GM12878 (cell line): ENCODE results near the gene MPC2. TPM values are rescaled to one million over a fixed set of nuclear protein-coding genes. Genes with fewer than 3 reads are reported as not detected.

Experiments used
- ASH2L ChIP-seq: fragments of 300-600, 200-600 bp; sonication (generic); IDR thresholded peaks from 2 replicates; pipeline ENCODE4 v1.6.1; 2017; ENCODE audit warnings: low read depth, mild to moderate bottlenecking, borderline replicate concordance
- CREM ChIP-seq: IDR thresholded peaks from 2 replicates; pipeline ENCODE4 v1.6.1; 2014; ENCODE audit warnings: antibody characterized with exemption, low read depth
- FOXK2 ChIP-seq: fragments of 450-650 bp; IDR thresholded peaks from 2 replicates; pipeline ENCODE4 v1.6.1; 2017; ENCODE audit warnings: mild to moderate bottlenecking, moderate library complexity
- HDAC2 ChIP-seq: fragments of 200-600 bp; sonication (generic); IDR thresholded peaks from 2 replicates; pipeline ENCODE4 v1.6.1; 2017
- HDAC6 ChIP-seq: fragments of 200-600 bp; sonication (generic); IDR thresholded peaks from one replicate; pipeline ENCODE4 v1.8.0; 2017; ENCODE audit warnings: antibody characterized with exemption; ENCODE audit not compliant: unreplicated experiment
- PAX8 ChIP-seq: fragments of 450-650 bp; IDR thresholded peaks from 2 replicates; pipeline ENCODE4 v1.6.1; 2017; ENCODE audit warnings: mild to moderate bottlenecking, moderate library complexity
- RB1 ChIP-seq: fragments of 450-650 bp; formaldehyde crosslinking; IDR thresholded peaks from 2 replicates; pipeline ENCODE4 v1.6.1; 2017; ENCODE audit warnings: mild to moderate bottlenecking, borderline replicate concordance
- RFX5 ChIP-seq: IDR thresholded peaks from 2 replicates; pipeline ENCODE4 v1.6.1; 2011; ENCODE audit warnings: low read depth, low read length, improper control_type of control experiment
- SMC3 ChIP-seq: IDR thresholded peaks from 2 replicates; pipeline ENCODE4 v1.6.1; 2011; ENCODE audit warnings: low read length, improper control_type of control experiment, borderline replicate concordance
- SP1 ChIP-seq: IDR thresholded peaks from one replicate; pipeline ENCODE4 v1.6.1; 2011; ENCODE audit warnings: low read depth, low read length
- TAF1 ChIP-seq: IDR thresholded peaks from 2 replicates; pipeline ENCODE4 v1.6.1; 2011; ENCODE audit warnings: mild to moderate bottlenecking, low read depth, low read length, borderline replicate concordance
- ZNF207 ChIP-seq: fragments of 450-650 bp; IDR thresholded peaks from 2 replicates; pipeline ENCODE4 v1.6.1; 2014; ENCODE audit warnings: antibody characterized with exemption, mild to moderate bottlenecking, borderline replicate concordance
- polyA plus RNA-seq, 11 experiments: library from polyadenylated mRNA; depleted of rRNA in 4 of 11; unstranded in 6 of 11; stranded (reverse) in 5 of 11; fragments of >200 nt; fragmentation: Nextera tagmentation in 4 of 11; fragmentation: Illumina TruSeq in 1 of 11; extraction: Ambion mirVana in 4 of 11; extraction: Trizol in 1 of 11; gene quantifications; 1 replicate in 1 of 11; 2 replicates in 10 of 11; pipeline versions ENCODE4 v1.2.1 to v1.2.3, GENCODE V29; 2011 to 2016; ENCODE audit warnings: inconsistent platforms in 2 of 11, missing spikeins in 2 of 11, low read depth in 1 of 11
- total RNA-seq, 4 experiments: library from RNA; depleted of rRNA in 3 of 4; stranded (reverse); fragments of >200 nt in 3 of 4; fragmentation: Illumina TruSeq in 1 of 4; extraction: Trizol in 1 of 4; gene quantifications; 2 replicates each; pipeline versions ENCODE4 v1.2.1 to v1.2.3, GENCODE V29; 2013 to 2021
- TF ChIP-seq, protein P1 (sequence below): fragments of 450-650 bp; IDR thresholded peaks from 2 replicates; pipeline ENCODE4 v1.6.1; 2017; ENCODE audit warnings: antibody characterized with exemption, mild to moderate bottlenecking, moderate library complexity
- TF ChIP-seq, protein P2 (sequence below): fragments of 450-650 bp; IDR thresholded peaks from 2 replicates; pipeline ENCODE4 v1.6.1; 2016; ENCODE audit warnings: mild to moderate bottlenecking
- TF ChIP-seq, protein P3 (sequence below): fragments of 450-650 bp; IDR thresholded peaks from 2 replicates; pipeline ENCODE4 v1.6.1; 2016; ENCODE audit warnings: mild to moderate bottlenecking

The MPC2 gene
- total and polyA plus RNA-seq, 10 of the 15 experiments (the other 5 are each of a cell fraction or from before 2014, with no cell fraction given): 22.5 to 164 (median 63.3) TPM

DNA sequence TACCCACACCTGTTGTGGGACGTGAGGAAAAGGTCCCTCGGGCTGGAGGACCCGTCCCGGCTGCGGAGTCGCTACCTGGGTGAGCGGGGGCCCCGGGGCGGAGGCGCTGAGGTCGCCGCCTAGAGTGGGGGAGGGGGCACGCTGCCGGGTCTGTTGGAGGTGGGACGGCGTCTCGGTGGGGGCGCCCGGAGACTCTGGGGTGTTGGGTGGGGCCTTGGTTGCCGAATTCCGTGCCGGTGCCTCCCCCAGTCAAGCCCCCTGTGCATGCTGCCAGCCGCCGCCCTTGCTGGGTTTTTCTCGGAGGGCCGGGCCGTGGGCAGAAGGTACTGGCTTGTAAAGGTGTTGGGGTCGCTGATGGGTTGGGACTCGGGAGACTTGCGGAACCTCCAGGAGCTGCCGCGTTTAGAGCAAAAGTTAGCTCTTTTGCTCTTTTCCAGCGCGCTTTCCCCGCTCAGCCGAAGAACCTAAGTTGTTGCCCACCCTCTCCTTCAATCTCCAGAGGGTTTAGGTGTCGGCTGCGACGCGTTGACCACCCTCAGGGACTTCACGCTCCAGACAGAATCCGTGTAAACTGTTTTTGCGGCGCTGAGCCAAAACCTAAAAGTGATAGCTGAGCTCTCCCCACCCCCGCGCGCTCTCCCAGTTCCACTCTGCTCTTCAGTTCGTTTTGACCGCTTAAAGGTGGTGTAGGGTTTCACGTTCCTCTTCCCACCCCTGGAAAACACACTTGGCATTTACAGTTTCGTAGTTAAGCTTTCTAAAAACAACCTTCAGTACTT, at the start of gene MPC2 (continued):
- TF ChIP-seq, protein P1, sequence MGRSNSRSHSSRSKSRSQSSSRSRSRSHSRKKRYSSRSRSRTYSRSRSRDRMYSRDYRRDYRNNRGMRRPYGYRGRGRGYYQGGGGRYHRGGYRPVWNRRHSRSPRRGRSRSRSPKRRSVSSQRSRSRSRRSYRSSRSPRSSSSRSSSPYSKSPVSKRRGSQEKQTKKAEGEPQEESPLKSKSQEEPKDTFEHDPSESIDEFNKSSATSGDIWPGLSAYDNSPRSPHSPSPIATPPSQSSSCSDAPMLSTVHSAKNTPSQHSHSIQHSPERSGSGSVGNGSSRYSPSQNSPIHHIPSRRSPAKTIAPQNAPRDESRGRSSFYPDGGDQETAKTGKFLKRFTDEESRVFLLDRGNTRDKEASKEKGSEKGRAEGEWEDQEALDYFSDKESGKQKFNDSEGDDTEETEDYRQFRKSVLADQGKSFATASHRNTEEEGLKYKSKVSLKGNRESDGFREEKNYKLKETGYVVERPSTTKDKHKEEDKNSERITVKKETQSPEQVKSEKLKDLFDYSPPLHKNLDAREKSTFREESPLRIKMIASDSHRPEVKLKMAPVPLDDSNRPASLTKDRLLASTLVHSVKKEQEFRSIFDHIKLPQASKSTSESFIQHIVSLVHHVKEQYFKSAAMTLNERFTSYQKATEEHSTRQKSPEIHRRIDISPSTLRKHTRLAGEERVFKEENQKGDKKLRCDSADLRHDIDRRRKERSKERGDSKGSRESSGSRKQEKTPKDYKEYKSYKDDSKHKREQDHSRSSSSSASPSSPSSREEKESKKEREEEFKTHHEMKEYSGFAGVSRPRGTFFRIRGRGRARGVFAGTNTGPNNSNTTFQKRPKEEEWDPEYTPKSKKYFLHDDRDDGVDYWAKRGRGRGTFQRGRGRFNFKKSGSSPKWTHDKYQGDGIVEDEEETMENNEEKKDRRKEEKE: no peak
- TF ChIP-seq HDAC2: no peak
- TF ChIP-seq, protein P2, sequence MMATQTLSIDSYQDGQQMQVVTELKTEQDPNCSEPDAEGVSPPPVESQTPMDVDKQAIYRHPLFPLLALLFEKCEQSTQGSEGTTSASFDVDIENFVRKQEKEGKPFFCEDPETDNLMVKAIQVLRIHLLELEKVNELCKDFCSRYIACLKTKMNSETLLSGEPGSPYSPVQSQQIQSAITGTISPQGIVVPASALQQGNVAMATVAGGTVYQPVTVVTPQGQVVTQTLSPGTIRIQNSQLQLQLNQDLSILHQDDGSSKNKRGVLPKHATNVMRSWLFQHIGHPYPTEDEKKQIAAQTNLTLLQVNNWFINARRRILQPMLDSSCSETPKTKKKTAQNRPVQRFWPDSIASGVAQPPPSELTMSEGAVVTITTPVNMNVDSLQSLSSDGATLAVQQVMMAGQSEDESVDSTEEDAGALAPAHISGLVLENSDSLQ: no peak
- peak; percentile 74; the same call in 1 of the 2 replicates for TF ChIP-seq TAF1
- no peak for TF ChIP-seq HDAC6
- no peak for TF ChIP-seq RFX5
- no peak for TF ChIP-seq SMC3
- TF ChIP-seq, protein P3, sequence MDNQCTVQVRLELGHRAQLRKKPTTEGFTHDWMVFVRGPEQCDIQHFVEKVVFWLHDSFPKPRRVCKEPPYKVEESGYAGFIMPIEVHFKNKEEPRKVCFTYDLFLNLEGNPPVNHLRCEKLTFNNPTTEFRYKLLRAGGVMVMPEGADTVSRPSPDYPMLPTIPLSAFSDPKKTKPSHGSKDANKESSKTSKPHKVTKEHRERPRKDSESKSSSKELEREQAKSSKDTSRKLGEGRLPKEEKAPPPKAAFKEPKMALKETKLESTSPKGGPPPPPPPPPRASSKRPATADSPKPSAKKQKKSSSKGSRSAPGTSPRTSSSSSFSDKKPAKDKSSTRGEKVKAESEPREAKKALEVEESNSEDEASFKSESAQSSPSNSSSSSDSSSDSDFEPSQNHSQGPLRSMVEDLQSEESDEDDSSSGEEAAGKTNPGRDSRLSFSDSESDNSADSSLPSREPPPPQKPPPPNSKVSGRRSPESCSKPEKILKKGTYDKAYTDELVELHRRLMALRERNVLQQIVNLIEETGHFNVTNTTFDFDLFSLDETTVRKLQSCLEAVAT: peak; percentile 73
- TF ChIP-seq ZNF207: no peak
- TF ChIP-seq ASH2L: no peak
- 0 out of 2 replicates have a peak, but pooled peaks have one; percentile 15 for TF ChIP-seq CREM
- TF ChIP-seq RB1: no peak
- TF ChIP-seq SP1: peak; percentile 16
- TF ChIP-seq FOXK2: no peak
- 0 out of 2 replicates have a peak, but pooled peaks have one; percentile 41 for TF ChIP-seq PAX8
